NCI-H226 (cell line): ENCODE data around the gene KRT86.

Experiments used
- DNase-seq: peaks from one replicate; pipeline ENCODE4 v3.0.0-alpha.2; 2015

KRT86 gene

DNA sequence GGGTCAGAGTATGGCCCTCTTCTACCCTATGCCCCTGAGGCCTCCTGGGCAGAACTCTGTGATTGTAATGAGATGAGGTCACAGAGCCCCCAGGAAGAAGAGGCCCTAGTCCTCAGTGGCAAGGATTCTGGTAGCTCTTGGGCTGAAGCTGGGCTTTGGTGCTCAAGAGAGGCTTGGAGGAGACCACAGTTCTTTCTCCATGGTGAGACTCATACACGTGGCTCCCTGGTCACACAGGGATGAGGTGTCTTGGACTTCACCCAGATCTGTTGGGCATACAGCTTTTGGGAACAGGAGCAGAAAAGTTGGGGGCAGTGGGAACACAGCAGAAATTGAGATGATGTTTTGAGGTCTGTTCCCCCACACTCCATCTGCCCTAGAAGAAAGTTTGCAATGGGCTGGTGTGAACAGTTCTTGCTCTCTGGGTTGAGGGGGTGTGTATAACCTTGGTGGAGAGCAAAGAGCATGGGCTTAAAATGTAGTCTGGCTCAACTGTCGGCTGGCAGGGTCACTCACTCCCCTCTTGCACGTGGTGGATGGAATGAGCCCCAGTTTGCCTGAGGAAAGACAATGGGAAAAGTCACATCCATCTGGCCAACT, at the start of gene KRT86:
Gene KRT86, plus strand, starts transcription at position 125 of the 600 bp plus-strand sequence. CDS start 27,272 bp downstream, outside the sequence.
- DNase-seq: no peak

DNA sequence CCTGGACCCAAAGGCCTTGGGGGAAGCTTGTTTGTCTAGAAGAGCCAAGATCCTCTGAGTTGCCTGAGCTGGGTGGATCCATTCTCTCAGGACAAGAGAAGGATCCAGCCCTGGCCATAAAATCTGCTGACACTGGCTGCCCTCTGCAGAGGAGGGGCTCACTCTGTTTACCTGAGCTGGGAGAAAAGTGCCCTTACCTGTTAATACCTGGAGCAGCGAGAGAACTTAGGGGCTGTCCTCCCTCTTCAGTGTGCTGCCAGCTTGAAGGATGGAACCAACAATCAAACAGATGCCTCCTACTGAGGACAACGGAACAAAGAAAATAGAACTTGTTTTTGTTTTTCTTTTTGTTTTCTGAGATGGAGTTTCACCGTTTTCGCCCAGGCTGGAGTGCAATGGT, 48.7 kb upstream of the KRT86 start:
- DNase-seq: no peak

GRCh38 chr12:52226446-52226845, 48.0 kb upstream of the KRT86 start:
- no peak for DNase-seq

DNA sequence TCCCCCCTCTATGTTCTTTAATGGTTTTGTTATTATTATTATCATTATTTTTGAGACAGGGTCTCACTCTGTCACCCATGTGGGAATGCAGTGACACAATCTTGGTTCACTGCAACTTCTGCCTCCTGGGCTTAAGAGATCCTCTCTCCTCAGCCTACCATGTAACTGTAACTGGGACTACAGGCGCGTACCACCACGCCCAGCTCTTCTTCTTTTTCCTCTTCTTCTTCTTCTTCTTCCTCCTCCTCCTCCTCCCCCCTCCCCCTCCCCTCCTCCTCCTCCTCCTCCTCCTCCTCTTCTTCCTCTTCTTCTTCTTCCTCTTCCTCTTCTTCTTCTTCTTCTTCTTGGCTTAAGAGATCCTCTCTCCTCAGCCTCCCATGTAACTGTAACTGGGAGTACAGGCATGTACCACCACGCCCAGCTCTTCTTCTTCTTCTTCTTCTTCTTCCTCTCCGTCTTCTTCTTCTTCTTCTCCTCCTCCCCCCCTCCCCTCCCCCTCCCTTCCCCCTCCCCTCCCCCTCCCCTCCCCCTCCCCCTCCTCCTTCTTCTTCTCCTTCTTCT, 46.8 kb upstream of the KRT86 start:
- no peak for DNase-seq

DNA sequence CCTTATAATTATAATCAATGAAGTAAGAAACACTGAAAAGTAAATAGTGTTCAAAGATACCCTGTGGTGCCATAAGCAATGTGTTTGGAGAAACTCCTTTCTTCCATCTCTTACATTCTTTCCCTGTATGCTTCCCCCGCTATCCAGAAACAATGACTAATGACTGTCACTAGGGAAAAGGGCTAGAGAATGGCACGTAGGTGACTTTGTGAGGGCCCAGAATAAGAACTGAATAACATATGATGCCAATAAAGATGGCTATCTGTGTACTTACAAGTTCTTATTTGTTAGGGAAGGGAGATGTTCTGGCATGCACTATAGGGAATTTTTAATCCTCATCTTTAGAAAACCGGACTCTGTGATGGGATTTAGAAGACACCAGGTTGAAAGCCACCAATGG, 46.1 kb upstream of the KRT86 start:
- DNase-seq: no peak

DNA sequence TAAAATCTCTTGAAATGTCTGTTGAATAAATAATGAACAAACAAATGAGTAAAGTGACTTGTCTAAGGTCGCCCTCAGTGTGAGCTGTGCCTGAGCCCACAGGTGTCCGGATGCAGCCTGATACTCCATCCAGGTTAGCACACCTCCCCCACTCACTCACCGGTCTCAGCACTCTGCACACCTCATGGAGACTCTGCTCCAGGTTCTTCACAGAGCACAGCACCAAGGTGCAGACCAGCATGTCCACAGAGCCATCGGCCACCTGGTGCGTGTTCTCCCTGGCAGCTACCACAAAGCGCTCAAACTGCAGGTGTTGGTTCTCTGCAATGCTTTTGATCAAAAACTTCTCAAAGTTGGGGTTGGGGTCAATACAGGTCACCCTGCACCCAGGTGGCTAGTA, 45.5 kb upstream of the KRT86 start:
- DNase-seq: no peak

- peak; percentile 38 for DNase-seq
These were observed 44.6 kb upstream of the KRT86 start for GRCh38 chr12:52229836-52230343.

DNA sequence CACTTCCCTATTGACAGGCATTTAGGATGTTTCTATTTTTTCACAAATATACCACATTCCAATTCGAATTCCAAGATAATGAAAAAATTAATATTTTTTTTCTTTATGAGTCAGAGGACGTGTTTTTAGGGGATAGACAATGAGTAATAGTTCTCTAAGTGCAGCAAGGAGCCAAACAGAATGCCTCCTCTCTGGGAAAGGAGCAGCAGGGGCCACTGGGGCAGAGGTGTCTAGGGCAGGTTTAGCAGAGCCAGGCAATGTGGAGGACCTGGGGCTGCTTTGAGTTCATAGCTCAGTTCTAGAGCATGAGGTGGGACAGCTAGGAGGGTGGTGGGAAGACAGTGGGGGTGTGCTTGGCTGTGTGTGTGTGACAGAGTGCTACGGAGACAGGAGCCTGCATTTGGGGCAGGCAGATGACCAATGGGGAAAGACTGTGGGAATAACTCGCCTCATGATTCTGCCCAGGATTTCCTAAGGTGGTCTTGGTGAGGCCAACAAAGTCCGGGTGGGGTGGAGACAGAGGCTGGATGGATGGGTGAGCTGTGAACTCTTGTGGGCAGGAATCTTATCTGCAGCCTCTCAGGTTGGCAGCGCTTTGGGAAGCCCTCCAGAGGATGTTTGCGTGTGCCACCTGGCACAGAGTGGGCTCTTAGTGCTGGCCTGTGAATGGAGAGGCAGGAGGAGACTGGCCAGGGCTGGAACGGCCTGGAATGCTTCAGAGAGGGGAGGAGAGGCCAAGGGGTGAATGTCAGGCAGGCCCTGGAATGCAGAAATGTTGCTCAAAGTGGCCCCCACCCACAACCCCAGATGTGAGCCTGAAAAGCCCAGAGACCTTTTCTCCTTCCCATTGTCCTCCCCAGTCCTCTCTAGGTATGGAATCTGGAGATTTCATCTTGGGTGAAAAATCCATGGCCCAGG, 43.8 kb upstream of the KRT86 start:
- DNase-seq: peak; percentile 98

DNA sequence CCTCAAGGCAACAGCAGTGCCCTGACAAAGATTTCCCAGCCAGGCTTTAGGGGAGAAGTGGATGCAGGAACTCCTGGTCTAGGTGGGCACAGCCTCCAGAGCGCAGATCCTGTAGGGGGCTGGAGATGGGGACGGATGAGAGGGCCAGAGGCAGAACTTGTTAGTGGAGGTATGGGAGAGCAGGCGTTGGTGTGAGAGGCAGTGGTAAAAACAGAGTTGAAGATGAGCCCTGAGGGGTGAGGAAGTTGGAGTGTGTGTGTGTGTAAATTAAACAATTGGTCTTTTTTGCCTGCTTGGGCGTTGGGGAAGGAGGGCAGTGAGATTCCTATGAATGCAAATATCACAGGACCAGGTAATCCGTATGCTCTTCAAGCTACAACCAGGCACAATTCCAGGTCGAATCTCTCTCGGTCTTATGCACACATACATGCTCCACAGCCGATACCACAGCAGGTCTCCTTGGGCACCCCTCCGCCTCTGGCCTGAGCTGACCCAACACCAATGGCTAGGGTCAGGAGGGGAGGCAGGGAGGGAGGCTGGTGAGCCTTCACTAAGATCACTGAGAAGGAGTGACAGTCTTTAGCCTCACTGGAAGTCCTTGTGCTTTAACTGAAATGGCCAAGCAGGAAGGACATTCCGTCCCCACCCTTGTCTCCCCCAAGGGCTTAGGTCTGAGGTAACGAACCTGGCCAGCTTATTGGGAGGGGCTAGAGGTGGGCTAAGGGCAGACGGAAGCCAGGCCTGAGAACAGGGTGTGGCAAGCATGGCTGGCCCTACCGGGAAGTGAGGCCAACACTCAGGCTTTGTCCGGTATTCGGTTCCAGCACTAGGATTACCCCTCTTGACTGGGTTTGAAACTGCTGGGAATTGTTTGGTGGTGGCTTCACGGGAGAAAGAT, 42.9 kb upstream of the KRT86 start:
- DNase-seq: peak; percentile 59

- no peak for DNase-seq
These were observed 42.2 kb upstream of the KRT86 start for GRCh38 chr12:52232203-52232673.

DNA sequence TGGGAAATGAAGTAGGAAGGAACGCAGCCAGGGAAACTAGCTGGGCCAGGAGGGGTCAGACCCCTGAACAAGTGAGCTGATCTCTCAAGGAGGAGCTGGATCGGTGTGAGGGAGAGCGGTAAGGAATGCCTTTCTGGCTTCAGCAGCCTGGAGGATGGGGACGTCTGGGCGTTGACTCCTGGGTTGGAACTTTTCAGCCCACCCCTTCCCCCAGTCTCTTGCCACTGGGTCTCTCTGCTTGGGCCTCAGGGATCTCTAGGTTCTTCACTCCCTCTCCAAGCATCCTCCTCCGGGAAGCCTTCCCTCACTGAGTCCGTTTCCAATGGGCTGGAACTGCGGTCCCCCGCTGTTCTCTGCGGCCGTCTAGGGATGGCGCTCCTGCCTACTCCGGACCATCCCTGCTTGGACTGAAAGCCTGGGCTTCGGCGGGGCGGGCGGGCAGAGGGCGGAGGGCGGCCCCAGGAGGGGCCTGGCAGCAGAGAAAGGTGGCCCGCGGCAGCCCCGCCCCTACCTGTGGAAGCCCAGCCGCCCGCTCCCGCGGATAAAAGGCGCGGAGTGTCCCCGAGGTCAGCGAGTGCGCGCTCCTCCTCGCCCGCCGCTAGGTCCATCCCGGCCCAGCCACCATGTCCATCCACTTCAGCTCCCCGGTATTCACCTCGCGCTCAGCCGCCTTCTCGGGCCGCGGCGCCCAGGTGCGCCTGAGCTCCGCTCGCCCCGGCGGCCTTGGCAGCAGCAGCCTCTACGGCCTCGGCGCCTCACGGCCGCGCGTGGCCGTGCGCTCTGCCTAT, 41.6 kb upstream of the KRT86 start, which contains the start of gene KRT7:
Gene KRT7, plus strand, starts transcription at position 570 of the 788 bp plus-strand sequence. Its CDS starts 54 bp downstream, at position 624.
- DNase-seq: peak; percentile 93

- DNase-seq: peak; percentile 54
These were observed 40.8 kb upstream of the KRT86 start for GRCh38 chr12:52233462-52234207.

GRCh38 chr12:52234223-52234810, 40.1 kb upstream of the KRT86 start:
- DNase-seq: no peak

DNA sequence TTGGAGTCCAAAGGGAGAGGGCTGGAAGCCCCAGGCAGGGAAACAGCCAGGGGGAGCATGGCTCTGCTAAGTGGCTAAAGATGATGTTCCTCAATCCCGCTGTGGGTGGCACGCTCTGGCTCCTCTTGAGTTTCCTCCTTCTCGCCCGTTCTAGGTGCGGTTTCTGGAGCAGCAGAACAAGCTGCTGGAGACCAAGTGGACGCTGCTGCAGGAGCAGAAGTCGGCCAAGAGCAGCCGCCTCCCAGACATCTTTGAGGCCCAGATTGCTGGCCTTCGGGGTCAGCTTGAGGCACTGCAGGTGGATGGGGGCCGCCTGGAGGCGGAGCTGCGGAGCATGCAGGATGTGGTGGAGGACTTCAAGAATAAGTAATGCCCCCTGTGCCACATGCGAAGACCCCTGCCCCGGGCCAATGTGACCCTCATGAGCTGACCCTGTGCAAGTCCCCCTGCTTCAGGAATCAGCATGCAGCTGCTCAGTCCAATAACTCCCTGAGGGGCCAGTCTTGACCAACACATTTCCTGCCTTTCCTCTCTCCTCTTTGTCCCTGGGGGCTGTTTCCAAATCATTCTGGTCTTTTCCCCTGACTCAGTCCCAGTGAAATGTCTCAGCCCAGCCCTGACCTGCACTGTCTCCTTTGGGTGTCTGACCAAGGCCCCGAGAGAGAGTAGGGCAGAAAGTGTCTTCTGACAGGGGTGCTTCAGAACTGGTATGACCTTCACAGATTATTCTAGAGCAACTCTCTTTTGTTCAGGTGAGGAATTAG, 39.3 kb upstream of the KRT86 start:
- DNase-seq: no peak

- no peak for DNase-seq
These were observed 38.6 kb upstream of the KRT86 start for GRCh38 chr12:52235822-52236361.

GRCh38 chr12:52236386-52237050, 37.9 kb upstream of the KRT86 start:
- no peak for DNase-seq

GRCh38 chr12:52238207-52238840, 36.1 kb upstream of the KRT86 start:
- no peak for DNase-seq
